ENCODE measurements around the gene GUCY2F. TPM values are rescaled to one million over a fixed set of nuclear protein-coding genes. Genes with fewer than 3 reads are reported as not detected.

Gene GUCY2F
- total and polyA plus RNA-seq, 2 donors (not counting 3 experiments of a cell fraction or from before 2014, with no cell fraction given): 0.01 TPM; not detected in 1

DNA sequence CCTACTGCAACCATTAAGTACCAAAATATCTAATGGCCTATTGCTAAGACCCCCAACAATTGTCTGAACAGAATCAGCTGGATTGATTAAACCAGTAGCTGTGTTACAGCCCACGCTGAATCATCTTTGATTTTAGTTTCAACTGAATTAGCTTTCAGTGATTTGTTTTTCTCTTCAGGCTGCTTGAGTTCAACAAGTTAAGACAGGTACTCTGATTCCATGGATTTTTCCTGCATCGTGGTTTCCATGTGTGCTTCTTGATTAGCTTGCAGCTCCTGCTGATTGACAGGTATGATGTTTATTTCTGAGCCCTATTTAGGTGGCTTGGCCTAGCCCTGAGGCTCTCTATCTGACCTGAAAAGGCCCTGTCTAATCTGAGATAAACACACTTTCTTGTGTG is 91.3 kb downstream of the GUCY2F start:
- Histone ChIP-seq H3K9me1 (replicated peaks; ENCODE audit: control insufficient read depth, extremely low read depth, insufficient read depth, low read length) (no peaks in the 10 kb centered on the region), H3K4me2 (ENCODE audit: insufficient read depth, low read length) (no peak overlapping the region), H3K79me2 (ENCODE audit: control insufficient read depth, insufficient read depth, low read length) (no peaks in the 10 kb centered on the region), H3K27me3 (ENCODE audit: control insufficient read depth in 2 of 2, insufficient read depth in 2 of 2, low read length in 2 of 2) (peaks cover 0 to 3% of the 10 kb centered on the region in 2 experiments), H3K4me3 (replicated peaks in 1 of 3; ENCODE audit: insufficient read depth in 1 of 3, low read depth in 1 of 3, low read length in 3 of 3) (no peak overlapping the region), H3K9ac (replicated peaks; ENCODE audit: extremely low read depth, insufficient read depth, low read length) (no peak overlapping the region), H4K20me1 (replicated peaks; ENCODE audit: control insufficient read depth, extremely low read depth, insufficient read depth, low read length) (no peaks in the 10 kb centered on the region), H3K27ac (ENCODE audit: insufficient read depth, low read depth, low read length) (no peak overlapping the region), H3K4me1 (ENCODE audit: control insufficient read depth, extremely low read depth, insufficient read depth, low read length) (no peaks in the 10 kb centered on the region), H2AFZ (ENCODE audit: low read depth, low read length) (no peak overlapping the region), H3K36me3 (ENCODE audit: control insufficient read depth in 2 of 2, extremely low read depth in 1 of 2, insufficient read depth in 2 of 2, low read length in 2 of 2) (no peaks in the 10 kb centered on the region), H3K9me3 (replicated peaks; ENCODE audit: control insufficient read depth, insufficient read depth, low read length) (no peaks in the 10 kb centered on the region)
- dilution Hi-C loops (cut with MboI; ENCODE audit: extremely low pct_ligation_motif_present, low sequenced_read_pairs) (no loop called here), intact Hi-C loops (cut with micrococcal nuclease) (no loop called here)
- ChIA-PET POLR2A (no interaction called here), CTCF (interaction anchor here (1.1 kb wide), 1 partner anchor 691 kb away, joined by 5 read pairs; no protein-coding TSS in a partner anchor)
- no peak for TF ChIP-seq MYC (IDR thresholded peaks at IDR 0.05; ENCODE audit: low read depth, low read length)
- no peak for TF ChIP-seq EZH2 (IDR thresholded peaks at IDR 0.05; ENCODE audit: borderline replicate concordance, low read depth, low read length, severe bottlenecking)
- no peak for TF ChIP-seq FOS (IDR thresholded peaks at IDR 0.05; ENCODE audit: borderline replicate concordance, insufficient read depth, low read length)
- no peak for TF ChIP-seq GATA2 (IDR thresholded peaks at IDR 0.05; ENCODE audit: insufficient read depth, insufficient read length, low read depth, low read length)
- TF ChIP-seq POLR2A (IDR thresholded peaks at IDR 0.05; ENCODE audit: low read depth, low read length): no peak
- no peak for TF ChIP-seq POLR2AphosphoS5 (IDR thresholded peaks at IDR 0.05; ENCODE audit: insufficient read depth, low read depth, low read length)
- TF ChIP-seq, protein P1, sequence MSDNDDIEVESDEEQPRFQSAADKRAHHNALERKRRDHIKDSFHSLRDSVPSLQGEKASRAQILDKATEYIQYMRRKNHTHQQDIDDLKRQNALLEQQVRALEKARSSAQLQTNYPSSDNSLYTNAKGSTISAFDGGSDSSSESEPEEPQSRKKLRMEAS (IDR thresholded peaks at IDR 0.05; ENCODE audit: insufficient read depth, insufficient read length): no peak
- TF ChIP-seq, protein P2, sequence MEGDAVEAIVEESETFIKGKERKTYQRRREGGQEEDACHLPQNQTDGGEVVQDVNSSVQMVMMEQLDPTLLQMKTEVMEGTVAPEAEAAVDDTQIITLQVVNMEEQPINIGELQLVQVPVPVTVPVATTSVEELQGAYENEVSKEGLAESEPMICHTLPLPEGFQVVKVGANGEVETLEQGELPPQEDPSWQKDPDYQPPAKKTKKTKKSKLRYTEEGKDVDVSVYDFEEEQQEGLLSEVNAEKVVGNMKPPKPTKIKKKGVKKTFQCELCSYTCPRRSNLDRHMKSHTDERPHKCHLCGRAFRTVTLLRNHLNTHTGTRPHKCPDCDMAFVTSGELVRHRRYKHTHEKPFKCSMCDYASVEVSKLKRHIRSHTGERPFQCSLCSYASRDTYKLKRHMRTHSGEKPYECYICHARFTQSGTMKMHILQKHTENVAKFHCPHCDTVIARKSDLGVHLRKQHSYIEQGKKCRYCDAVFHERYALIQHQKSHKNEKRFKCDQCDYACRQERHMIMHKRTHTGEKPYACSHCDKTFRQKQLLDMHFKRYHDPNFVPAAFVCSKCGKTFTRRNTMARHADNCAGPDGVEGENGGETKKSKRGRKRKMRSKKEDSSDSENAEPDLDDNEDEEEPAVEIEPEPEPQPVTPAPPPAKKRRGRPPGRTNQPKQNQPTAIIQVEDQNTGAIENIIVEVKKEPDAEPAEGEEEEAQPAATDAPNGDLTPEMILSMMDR (IDR thresholded peaks at IDR 0.05; ENCODE audit: extremely low read depth in 1 of 2, insufficient read depth in 1 of 2, low read depth in 1 of 2, low read length in 2 of 2): no peak
- TF ChIP-seq JUN (IDR thresholded peaks at IDR 0.05; ENCODE audit: borderline replicate concordance, insufficient read depth, insufficient read length, low read depth): no peak
- BruUV-seq (replicated peaks): no TSS peak
- FAIRE-seq (no peak), DNase-seq (ENCODE audit: low read depth, low spot score) (no peak)

Measured in endothelial cell of umbilical vein (primary cell).